Sigmoid colon (tissue), 4 donors: ENCODE data around the gene NKAIN1.

Source experiments
- CTCF ChIP-seq, 4 experiments: fragments of 450-650 bp in 3 of 4; fragments of 200-600 bp in 1 of 4; IDR thresholded peaks; one replicate each; pipeline ENCODE4 v1.5.1; 2016 to 2019; ENCODE audit warnings: antibody characterized with exemption in 4 of 4, mild to moderate bottlenecking in 3 of 4, moderate library complexity in 2 of 4
- EP300 ChIP-seq, 4 donors: sonication (generic); formaldehyde crosslinking; IDR thresholded peaks; one replicate each; pipeline ENCODE4 v1.6.1; 2017; ENCODE audit warnings: antibody characterized with exemption in 4 of 4
- POLR2A ChIP-seq, 2 donors: fragments of 450-650 bp; IDR thresholded peaks; one replicate each; pipeline ENCODE4 v1.6.1; 2016; ENCODE audit warnings: antibody characterized with exemption in 2 of 2, mild to moderate bottlenecking in 2 of 2, moderate library complexity in 2 of 2
- POLR2AphosphoS5 ChIP-seq, 4 donors: sonication (generic); formaldehyde crosslinking; IDR thresholded peaks; one replicate each; pipeline ENCODE4 v1.6.1; 2017; ENCODE audit warnings: antibody characterized with exemption in 4 of 4

GRCh38 chr1:31230378-31230777, 9.3 kb downstream of the NKAIN1 start:
- TF ChIP-seq CTCF (IDR thresholded peaks at IDR 0.05) (no peak), EP300 (IDR thresholded peaks at IDR 0.05) (no peak), POLR2A (IDR thresholded peaks at IDR 0.05) (no peak), POLR2AphosphoS5 (IDR thresholded peaks at IDR 0.05) (no peak)
